Epithelial cell of proximal tubule (primary cell): ENCODE measurements around the gene CTIF. TPM values are rescaled to one million over a fixed set of nuclear protein-coding genes. Genes with fewer than 3 reads are reported as not detected.

Experiments used
- DNase-seq: peaks from one replicate; pipeline ENCODE4 v3.0.0-alpha.2; 2011; ENCODE audit warnings: low read depth
- H3K4me3 ChIP-seq: 2 replicates; pipeline ENCODE4 v1.5.1; 2011; ENCODE audit warnings: low read depth, mild to moderate bottlenecking, low read length
- CTCF ChIP-seq: conservative IDR thresholded peaks from 2 replicates; pipeline ENCODE4 v1.5.1; 2012; ENCODE audit warnings: low read depth, mild to moderate bottlenecking, low read length
- total RNA-seq: library from RNA; depleted of rRNA; stranded (reverse); fragments of >200 nt; gene quantifications from 2 replicates; pipeline ENCODE4 v1.2.3, GENCODE V29; 2015

Gene CTIF
- total RNA-seq, 1 donor from 2014 or later: 12.9 TPM

DNA sequence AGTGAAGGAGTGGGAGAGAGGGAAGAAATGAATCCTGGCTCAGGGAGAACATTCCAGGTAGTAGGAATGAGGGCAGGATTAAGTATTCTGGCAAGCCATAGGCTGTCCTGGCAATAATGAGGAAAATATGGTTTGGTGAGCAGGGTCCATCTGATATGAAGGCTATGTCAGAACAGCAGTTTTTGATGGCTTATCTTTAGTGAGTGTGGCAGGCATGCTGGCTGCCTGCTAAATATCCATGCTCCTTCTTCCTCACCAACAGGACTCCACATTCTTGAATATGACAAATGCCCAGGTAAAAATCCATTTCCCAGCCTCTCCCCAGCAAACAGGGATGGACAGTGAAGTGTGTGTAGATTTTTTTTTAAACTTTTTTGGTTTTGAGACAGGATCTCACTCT lies 13.2 kb upstream of the CTIF start:
- no peak for TF ChIP-seq CTCF
- no peak for DNase-seq

DNA sequence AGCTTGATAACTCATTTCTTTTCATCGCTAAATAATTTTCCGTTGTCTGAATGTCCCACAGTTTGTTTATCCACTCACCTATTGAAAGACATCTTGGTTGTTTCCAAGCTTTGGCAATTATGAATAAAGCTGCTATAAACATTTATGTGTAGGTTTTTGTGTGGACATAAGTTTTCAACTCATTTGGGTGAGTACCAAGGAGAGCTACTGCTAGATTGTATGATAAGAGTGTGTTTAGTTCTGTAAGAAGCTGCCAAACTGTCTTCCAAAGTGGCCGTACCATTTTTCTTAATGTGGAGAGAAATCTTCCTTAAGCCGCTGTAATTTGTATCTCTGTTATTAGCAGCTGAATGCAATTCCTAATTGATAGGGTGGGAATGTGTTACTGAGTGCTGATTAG lies 11.4 kb upstream of the CTIF start:
- no peak for TF ChIP-seq CTCF

More for the DNA sequence above, 13.2 kb upstream of the CTIF start:
- no peak overlapping the region for H3K4me3 ChIP-seq

GRCh38 chr18:48528861-48529260 lies 10.0 kb upstream of the CTIF start:
- no peak for TF ChIP-seq CTCF
- no peak overlapping the region for H3K4me3 ChIP-seq
- DNase-seq: no peak

More for the DNA sequence above, 11.4 kb upstream of the CTIF start:
- DNase-seq: no peak
- no peak overlapping the region for H3K4me3 ChIP-seq

GRCh38 chr18:48529796-48530195 lies 9.0 kb upstream of the CTIF start:
- DNase-seq: peak; percentile 85
- no peak overlapping the region for H3K4me3 ChIP-seq
- TF ChIP-seq CTCF: no peak

DNA sequence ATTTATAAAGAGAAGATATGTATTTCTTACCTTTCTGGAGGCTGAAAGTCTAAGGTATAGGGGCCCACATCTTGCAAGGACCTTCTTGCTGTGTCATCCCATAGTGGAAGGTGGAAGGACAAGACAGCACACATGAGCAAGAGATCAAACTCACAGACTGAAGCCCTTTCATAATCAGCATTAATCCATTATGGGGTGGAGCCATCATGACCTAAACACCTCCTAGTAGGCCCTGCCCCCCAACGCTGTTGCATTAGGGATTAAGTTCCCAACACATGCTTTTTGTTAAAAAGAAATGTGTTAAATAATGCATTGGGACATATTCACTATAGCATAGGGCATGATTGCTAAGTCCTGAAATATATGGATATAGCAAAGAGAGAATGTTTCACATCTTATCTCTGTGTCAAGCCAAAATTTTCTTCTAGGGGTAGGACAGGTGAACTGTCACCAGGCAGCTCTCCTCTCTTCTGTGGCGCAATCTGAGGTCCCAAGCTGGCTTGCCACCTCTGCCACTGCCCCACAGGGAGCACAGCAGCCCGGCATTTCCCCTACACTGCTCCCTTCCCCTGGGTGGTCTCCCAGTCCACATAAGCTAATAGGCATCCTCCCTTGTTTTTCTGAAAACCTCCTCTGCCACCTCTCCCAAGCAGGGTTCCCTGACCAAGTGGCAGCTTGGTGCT lies 8.3 kb upstream of the CTIF start:
- TF ChIP-seq CTCF: no peak
- DNase-seq: no peak
- no peak overlapping the region for H3K4me3 ChIP-seq

DNA sequence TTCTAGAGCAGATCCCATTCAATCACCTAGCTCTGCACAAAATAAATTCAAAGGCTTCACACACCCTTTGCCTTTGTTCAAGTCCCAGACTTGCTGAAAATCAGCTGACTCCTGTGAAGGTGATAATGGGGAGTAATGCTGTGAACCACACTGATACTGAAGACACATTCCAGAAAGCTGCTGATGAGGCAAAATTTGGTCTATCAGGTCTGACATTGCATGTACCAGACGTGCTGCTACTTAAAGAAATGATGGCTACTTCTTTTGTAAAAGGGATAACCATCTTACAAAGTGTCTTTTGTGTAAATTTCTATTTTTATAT lies 7.8 kb upstream of the CTIF start:
- H3K4me3 ChIP-seq: no peak overlapping the region
- DNase-seq: no peak
- no peak for TF ChIP-seq CTCF

DNA sequence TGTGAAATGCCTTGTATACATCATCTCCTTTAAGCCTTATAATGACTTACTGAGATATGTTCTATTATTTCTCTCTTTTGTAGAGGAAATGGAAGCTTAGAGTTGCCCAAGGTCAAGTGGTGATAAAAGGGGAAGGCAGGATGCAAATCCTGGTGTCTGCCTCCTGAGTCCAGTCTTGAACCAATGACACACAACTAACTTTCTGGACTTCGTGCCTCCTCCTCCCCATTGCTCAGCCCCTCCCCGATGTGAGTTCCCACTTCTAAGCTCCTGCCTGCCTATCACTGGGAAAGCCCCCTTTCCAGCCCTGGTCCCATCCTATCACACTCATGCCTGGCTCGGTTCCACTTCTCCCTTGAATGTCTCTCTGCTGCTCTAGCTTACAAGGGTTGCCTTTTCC lies 6.9 kb upstream of the CTIF start:
- no peak for TF ChIP-seq CTCF
- no peak for DNase-seq
- no peak overlapping the region for H3K4me3 ChIP-seq
